Kidney epithelial cell (primary cell): Measurements from ENCODE around the gene CARS1. TPM values are rescaled to one million over a fixed set of nuclear protein-coding genes. Genes with fewer than 3 reads are reported as not detected.

Experiments used
- DNase-seq: peaks from one replicate; pipeline ENCODE4 v3.0.0-alpha.2; 2010; ENCODE audit warnings: low read depth
- H3K27me3 ChIP-seq: 2 replicates; pipeline ENCODE4 v1.6.0; 2011; ENCODE audit warnings: low read length; ENCODE audit not compliant: control insufficient read depth, insufficient read depth
- H3K36me3 ChIP-seq: 2 replicates; pipeline ENCODE4 v1.5.1; 2011; ENCODE audit warnings: low read length; ENCODE audit not compliant: control insufficient read depth, insufficient read depth
- H3K4me3 ChIP-seq: 2 replicates; pipeline ENCODE4 v1.5.1; 2011; ENCODE audit warnings: low read depth, mild to moderate bottlenecking, control low read depth, low read length
- total RNA-seq: library from RNA; depleted of rRNA; stranded (reverse); fragments of >200 nt; gene quantifications from 2 replicates; pipeline ENCODE4 v1.2.3, GENCODE V29; 2015
- TF ChIP-seq, protein P1 (sequence below): IDR thresholded peaks from 2 replicates; pipeline ENCODE4 v1.5.1; 2011; ENCODE audit warnings: mild to moderate bottlenecking, moderate library complexity, low read length, control low read depth, inconsistent platforms; ENCODE audit not compliant: insufficient read depth, poor library complexity, severe bottlenecking

Gene CARS1
- total RNA-seq, 1 donor from 2014 or later, result 98.3 TPM

DNA sequence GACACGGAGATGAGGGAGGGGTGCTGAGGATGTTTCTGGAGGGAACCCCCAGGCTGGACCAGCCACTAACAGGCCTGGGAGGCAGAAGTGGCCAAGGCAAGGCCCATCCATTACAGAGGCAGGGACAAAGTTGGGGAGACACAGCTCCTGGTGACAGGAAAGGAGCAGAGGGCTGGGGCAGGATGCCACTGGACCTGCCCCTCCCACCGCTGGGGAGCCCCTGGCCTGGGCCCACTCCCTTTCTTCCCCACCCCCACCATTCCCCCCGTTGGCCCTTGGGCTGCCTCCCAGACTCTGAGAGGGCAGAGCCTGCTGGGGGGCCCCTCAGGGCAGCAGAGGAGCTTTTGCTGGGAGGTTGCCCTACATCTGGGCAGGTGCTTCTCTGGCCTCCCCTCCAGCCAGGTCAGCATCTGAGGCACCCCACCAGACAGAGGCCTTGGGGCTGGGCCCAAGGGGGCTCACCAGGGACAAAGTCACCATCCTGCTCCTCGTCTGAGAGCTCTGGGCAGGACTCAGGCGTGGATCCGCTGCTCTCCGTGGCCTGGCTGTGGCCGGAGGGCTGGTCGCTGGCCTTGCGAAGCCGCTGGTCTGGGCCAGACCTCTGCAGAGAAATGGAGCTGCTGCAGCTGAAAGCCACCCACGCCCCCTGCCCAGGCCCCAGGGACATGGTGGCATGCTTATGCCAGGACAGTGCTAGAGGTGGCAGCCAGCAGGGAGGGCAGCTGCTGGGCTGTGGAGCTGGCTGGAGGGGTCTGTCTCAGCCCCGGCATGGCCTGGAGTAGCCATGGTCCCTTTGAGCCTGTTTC, 33.1 kb upstream of the CARS1 start:
- TF ChIP-seq, protein P1, sequence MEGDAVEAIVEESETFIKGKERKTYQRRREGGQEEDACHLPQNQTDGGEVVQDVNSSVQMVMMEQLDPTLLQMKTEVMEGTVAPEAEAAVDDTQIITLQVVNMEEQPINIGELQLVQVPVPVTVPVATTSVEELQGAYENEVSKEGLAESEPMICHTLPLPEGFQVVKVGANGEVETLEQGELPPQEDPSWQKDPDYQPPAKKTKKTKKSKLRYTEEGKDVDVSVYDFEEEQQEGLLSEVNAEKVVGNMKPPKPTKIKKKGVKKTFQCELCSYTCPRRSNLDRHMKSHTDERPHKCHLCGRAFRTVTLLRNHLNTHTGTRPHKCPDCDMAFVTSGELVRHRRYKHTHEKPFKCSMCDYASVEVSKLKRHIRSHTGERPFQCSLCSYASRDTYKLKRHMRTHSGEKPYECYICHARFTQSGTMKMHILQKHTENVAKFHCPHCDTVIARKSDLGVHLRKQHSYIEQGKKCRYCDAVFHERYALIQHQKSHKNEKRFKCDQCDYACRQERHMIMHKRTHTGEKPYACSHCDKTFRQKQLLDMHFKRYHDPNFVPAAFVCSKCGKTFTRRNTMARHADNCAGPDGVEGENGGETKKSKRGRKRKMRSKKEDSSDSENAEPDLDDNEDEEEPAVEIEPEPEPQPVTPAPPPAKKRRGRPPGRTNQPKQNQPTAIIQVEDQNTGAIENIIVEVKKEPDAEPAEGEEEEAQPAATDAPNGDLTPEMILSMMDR, result no peak

DNA sequence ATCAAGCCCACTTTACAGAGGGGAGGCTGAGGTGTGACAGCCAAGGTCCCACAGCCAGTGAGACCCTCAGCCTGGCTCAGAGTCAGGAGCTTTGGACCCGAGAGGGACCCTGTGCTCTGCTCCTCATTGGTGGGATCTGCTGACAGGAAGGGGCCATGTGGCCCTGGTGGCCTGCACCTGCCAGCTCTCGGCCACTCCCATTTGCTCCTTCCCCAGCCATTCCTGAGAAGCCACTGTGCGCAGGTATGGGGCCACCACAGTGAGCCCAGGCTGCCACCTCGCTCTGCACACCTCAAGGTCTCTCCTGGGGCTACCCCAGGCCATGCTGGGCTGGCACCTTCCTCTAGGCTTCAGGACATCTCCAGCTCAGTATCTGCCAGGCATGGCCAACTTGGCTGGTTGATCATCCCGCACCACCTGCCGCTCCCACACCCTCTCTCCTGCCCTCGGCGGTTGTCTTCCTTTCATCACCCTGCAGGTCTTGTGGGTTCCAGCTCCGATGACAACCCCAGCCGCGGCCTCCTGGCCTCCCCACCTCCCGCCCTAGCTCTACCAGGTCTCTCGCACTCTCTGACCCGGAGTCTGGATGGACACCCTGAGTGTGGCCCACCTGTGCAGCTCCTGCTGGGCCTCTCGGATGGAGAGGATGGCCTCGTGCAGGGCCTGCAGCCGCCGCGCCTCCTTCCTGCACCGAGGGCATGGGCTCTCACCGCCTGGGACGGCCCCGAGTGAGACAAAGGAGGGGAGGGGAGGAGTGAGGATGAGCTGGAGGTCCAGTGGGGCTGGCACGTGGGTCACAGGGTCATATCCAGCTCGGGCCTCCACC, 32.2 kb upstream of the CARS1 start:
- no peaks in the 10 kb centered on the region for H3K36me3 ChIP-seq
- no peak for DNase-seq
- H3K27me3 ChIP-seq, result peaks cover 3% of the 10 kb centered on the region
- no peak overlapping the region for H3K4me3 ChIP-seq
- TF ChIP-seq, protein P1, result no peak

More for the DNA sequence above, 33.1 kb upstream of the CARS1 start:
- no peak for DNase-seq
- Histone ChIP-seq H3K27me3 (peaks cover 2% of the 10 kb centered on the region), H3K4me3 (no peak overlapping the region), H3K36me3 (no peaks in the 10 kb centered on the region)

DNA sequence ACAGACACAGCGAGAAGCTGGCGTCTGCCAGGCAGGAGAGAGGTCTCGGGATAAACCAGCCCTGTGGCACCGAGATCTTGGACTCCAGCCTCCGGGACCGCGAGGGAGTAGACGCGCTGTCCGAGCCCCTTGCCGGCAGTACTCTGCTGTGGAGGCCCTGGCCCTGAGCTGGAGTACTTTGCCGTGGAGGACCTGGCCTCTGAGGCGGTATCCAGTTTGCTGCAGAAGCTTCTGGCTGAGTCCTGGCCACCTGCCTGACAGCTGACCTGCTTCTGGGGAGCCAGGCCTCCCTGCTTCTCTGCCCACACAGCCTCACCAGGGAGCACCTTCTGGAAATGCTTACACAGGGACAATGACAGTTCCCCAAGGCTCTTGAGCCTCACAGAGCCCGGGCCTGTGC, 31.6 kb upstream of the CARS1 start:
- Histone ChIP-seq H3K36me3 (no peaks in the 10 kb centered on the region), H3K27me3 (peaks cover 3% of the 10 kb centered on the region), H3K4me3 (no peak overlapping the region)
- DNase-seq, result no peak
- TF ChIP-seq, protein P1, result no peak

DNA sequence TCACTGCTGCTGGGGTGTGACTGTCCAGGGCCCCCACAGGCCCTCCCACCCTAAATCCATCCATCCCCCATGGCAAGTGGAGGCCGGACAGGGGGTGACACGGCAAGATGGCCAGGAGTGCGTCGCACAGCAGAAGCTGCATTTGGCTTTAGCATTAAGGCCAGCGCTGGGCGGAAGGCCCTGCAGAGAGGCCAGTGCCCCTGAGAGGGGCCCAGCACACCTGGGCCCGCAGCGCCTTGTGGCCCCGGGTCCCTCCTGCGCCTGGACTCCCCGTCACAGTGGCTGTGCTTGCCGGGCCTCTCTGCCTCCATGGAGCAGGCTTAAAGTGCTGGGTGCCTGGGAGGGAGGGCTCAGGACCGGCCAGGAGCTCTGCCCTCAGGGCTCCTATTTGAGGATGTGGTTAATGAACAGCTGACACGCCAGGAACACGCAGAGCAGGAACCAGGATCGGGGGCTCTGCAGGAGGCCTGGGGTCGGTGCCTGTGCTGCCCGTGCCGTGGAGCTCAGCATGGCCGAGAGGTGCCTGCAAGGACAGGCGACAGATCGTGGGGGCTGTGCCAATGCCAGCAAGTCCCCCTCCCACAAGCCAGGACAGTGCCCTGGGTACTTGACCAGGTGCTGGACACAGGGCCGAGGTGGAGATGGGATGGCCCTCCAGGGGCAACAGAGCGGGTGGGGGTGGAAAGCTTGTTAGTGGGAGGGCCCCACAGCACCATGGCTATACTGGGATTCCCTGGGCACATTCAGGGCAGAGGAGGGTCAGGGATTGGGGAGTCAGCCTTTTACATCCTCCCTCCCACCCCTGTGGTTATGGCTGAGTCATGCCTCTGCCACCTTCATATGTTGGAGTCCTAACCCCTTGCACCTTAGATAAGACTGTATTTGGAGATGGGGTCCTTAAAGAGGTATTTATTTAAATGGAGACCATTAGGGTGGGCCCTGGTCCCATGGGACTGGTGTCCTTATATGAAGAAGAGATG, 30.9 kb upstream of the CARS1 start:
- no peak for DNase-seq
- Histone ChIP-seq H3K4me3 (no peak overlapping the region), H3K36me3 (no peaks in the 10 kb centered on the region), H3K27me3 (peaks cover 6% of the 10 kb centered on the region)
- TF ChIP-seq, protein P1, result no peak

DNA sequence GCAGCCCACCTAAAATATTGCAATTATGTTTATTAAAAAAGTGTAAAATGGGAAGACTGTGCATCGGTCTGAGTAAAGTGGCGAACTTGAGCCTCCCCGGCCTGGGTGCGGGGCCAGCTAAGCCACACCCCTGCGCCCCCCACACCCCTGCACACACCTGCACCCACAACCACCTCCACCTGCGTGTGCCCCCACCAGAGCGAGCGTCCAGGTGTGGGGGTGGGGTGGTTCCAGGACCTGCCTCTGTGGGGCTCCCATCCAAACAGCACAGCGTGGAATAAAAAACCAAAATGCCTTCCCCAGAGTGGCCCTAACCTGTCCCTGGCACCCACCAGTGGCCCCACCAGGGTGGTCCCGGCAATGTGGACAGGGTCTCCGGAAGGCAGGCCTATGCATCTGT, 30.1 kb upstream of the CARS1 start:
- TF ChIP-seq, protein P1, result no peak

More for the DNA sequence above, 30.1 kb upstream of the CARS1 start:
- H3K27me3 ChIP-seq, result peaks cover 6% of the 10 kb centered on the region
- no peaks in the 10 kb centered on the region for H3K36me3 ChIP-seq
- no peak for DNase-seq
- no peak overlapping the region for H3K4me3 ChIP-seq
